Astrocyte of the spinal cord (primary cell): ENCODE measurements around the gene NRXN3.

Experiments used
- DNase-seq: peaks from one replicate; pipeline ENCODE4 v3.0.0; 2011; ENCODE audit warnings: low read depth, low spot score
- H3K4me3 ChIP-seq: 2 replicates; pipeline ENCODE4 v1.5.1; 2011; ENCODE audit warnings: low read depth, mild to moderate bottlenecking, low read length, moderate library complexity
- CTCF ChIP-seq: IDR thresholded peaks from 2 replicates; pipeline ENCODE4 v1.5.1; 2012; ENCODE audit warnings: low read depth, mild to moderate bottlenecking, low read length, inconsistent platforms
- in situ Hi-C: cut with HindIII; loops from 2 replicates; pipeline ENCODE4 v1.10.0; 2017; ENCODE audit warnings: low sequenced_read_pairs

NRXN3 gene

GRCh38 chr14:79117561-79117960 is 947.4 kb downstream of the NRXN3 start:
- in situ Hi-C loops, result no loop called here
- no peak for DNase-seq
- H3K4me3 ChIP-seq, result no peak overlapping the region
- TF ChIP-seq CTCF, result no peak

- in situ Hi-C loops, result no loop called here
- no peak for DNase-seq
- TF ChIP-seq CTCF, result no peak
- no peak overlapping the region for H3K4me3 ChIP-seq
Observed at GRCh38 chr14:79118291-79118690, 948.1 kb downstream of the NRXN3 start.

- TF ChIP-seq CTCF, result no peak
- H3K4me3 ChIP-seq, result no peak overlapping the region
- DNase-seq, result no peak
- in situ Hi-C loops, result no loop called here
Observed at GRCh38 chr14:79134361-79134760, 964.2 kb downstream of the NRXN3 start.

- DNase-seq, result peak; percentile 9
- no peak for TF ChIP-seq CTCF
- in situ Hi-C loops, result no loop called here
- no peak overlapping the region for H3K4me3 ChIP-seq
Observed at GRCh38 chr14:79136071-79137044, 966.2 kb downstream of the NRXN3 start.

- in situ Hi-C loops, result no loop called here
- no peak overlapping the region for H3K4me3 ChIP-seq
- TF ChIP-seq CTCF, result no peak
- no peak for DNase-seq
Observed at GRCh38 chr14:79137045-79137430, 966.9 kb downstream of the NRXN3 start.

GRCh38 chr14:79137836-79138235 is 967.7 kb downstream of the NRXN3 start:
- no peak overlapping the region for H3K4me3 ChIP-seq
- in situ Hi-C loops, result no loop called here
- DNase-seq, result no peak
- TF ChIP-seq CTCF, result no peak
